HL-60 (cell line): ENCODE data around the gene ATPAF1.

Experiments used
- CTCF ChIP-seq: IDR thresholded peaks from one replicate; pipeline ENCODE4 v1.5.1; 2011; ENCODE audit warnings: low read length, control low read depth, inconsistent platforms; ENCODE audit not compliant: insufficient read depth
- GABPA ChIP-seq: IDR thresholded peaks from 2 replicates; pipeline ENCODE4 v1.6.1; 2012; ENCODE audit warnings: low read depth
- POLR2AphosphoS5 ChIP-seq: IDR thresholded peaks from 2 replicates; pipeline ENCODE4 v1.6.1; 2012; ENCODE audit warnings: low read depth
- REST ChIP-seq: IDR thresholded peaks from 2 replicates; pipeline ENCODE4 v1.6.1; 2012; ENCODE audit warnings: low read depth; ENCODE audit not compliant: insufficient replicate concordance
- SPI1 ChIP-seq: IDR thresholded peaks from 2 replicates; pipeline ENCODE4 v1.6.1; 2012; ENCODE audit warnings: low read depth, mild to moderate bottlenecking, borderline replicate concordance

GRCh38 chr1:46655848-46656247 is 12.3 kb downstream of the ATPAF1 start:
- TF ChIP-seq CTCF (no peak), REST (no peak), POLR2AphosphoS5 (no peak), SPI1 (no peak), GABPA (no peak)
